MCF 10A (cell line): ENCODE measurements around the gene FOCAD. TPM values are rescaled to one million over a fixed set of nuclear protein-coding genes. Genes with fewer than 3 reads are reported as not detected.

Experiments
- BruUV-seq: library from RNA; stranded (reverse); fragments of 400-500 nt; replicated peaks from 2 replicates; lab custom pipeline; 2021; lab: Mats Ljungman, UMichigan
- CTCF ChIA-PET: fragments of 300-600 bp; sonication (Branson Sonifier 250); formaldehyde crosslinking; extraction: SDS; loops from one replicate; lab custom pipeline; 2021; ENCODE audit warnings: antibody characterized with exemption, inconsistent platforms; lab: Yijun Ruan, JAX
- POLR2A ChIA-PET: fragments of 300-600, 350-650 bp; sonication (Branson Sonifier 250); formaldehyde crosslinking; extraction: SDS; loops from one replicate; lab custom pipeline; 2020; ENCODE audit warnings: antibody characterized with exemption, inconsistent platforms; lab: Yijun Ruan, JAX
- DNase-seq: peaks from one replicate; pipeline ENCODE4 v3.0.0-alpha.2; 2018; ENCODE audit not compliant: unreplicated experiment
- H3K27ac Mint-ChIP-seq: one replicate; pipeline ENCODE4 v1.8.0; 2022; ENCODE audit warnings: mild to moderate bottlenecking, low read depth, mixed read lengths; ENCODE audit not compliant: unreplicated experiment
- H3K27me3 Mint-ChIP-seq: one replicate; pipeline ENCODE4 v1.8.0; 2022; ENCODE audit warnings: mixed read lengths; ENCODE audit not compliant: insufficient read depth, unreplicated experiment
- H3K36me3 Mint-ChIP-seq: one replicate; pipeline ENCODE4 v1.8.0; 2022; ENCODE audit warnings: mild to moderate bottlenecking, moderate library complexity, mixed read lengths; ENCODE audit not compliant: insufficient read depth, unreplicated experiment
- H3K4me1 Mint-ChIP-seq: one replicate; pipeline ENCODE4 v1.8.0; 2022; ENCODE audit warnings: mixed read lengths; ENCODE audit not compliant: insufficient read depth, unreplicated experiment
- H3K4me3 Mint-ChIP-seq: one replicate; pipeline ENCODE4 v1.8.0; 2022; ENCODE audit warnings: mild to moderate bottlenecking, moderate library complexity, mixed read lengths; ENCODE audit not compliant: unreplicated experiment
- H3K9me3 Mint-ChIP-seq: one replicate; pipeline ENCODE4 v1.8.0; 2022; ENCODE audit warnings: mixed read lengths; ENCODE audit not compliant: unreplicated experiment
- intact Hi-C: fragments of 100-400 bp; cut with micrococcal nuclease; formaldehyde crosslinking; loops from 2 replicates; pipeline ENCODE4 v1.14.1; 2022
- total RNA-seq: library from RNA; stranded (reverse); gene quantifications from 2 replicates; pipeline ENCODE4 v1.2.3, GENCODE V29; 2022
- TF ChIP-seq, protein P1 (sequence below): fragments of 200-600 bp; IDR thresholded peaks from one replicate; pipeline ENCODE4 v1.8.0; 2022; ENCODE audit warnings: antibody characterized with exemption, mild to moderate bottlenecking; ENCODE audit not compliant: unreplicated experiment

The FOCAD gene
- total RNA-seq, 1 experiment from 2014 or later = 20.7 TPM

DNA sequence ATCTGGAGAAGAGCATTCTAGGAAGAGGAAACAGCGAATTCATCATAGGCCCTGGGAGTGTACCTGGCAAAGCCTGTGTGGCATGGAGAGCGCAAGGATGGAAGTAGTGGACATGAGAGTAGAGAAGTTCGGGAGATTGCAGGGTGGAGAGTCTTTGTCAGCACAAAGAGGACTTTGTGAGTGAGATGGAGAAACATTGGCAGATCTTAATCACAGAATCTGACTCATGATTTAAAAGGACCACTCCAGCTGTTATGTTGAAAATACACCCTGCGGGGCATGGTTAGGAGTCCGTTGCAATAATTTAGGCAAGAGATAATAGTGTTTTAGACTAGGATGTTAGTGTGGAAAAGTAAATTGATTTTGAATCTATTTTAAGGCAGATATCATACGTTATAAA lies 230.5 kb downstream of the FOCAD start:
- no peaks in the 10 kb centered on the region for H3K9me3 Mint-ChIP-seq
- TF ChIP-seq, protein P1, sequence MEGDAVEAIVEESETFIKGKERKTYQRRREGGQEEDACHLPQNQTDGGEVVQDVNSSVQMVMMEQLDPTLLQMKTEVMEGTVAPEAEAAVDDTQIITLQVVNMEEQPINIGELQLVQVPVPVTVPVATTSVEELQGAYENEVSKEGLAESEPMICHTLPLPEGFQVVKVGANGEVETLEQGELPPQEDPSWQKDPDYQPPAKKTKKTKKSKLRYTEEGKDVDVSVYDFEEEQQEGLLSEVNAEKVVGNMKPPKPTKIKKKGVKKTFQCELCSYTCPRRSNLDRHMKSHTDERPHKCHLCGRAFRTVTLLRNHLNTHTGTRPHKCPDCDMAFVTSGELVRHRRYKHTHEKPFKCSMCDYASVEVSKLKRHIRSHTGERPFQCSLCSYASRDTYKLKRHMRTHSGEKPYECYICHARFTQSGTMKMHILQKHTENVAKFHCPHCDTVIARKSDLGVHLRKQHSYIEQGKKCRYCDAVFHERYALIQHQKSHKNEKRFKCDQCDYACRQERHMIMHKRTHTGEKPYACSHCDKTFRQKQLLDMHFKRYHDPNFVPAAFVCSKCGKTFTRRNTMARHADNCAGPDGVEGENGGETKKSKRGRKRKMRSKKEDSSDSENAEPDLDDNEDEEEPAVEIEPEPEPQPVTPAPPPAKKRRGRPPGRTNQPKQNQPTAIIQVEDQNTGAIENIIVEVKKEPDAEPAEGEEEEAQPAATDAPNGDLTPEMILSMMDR = no peak
- H3K4me1 Mint-ChIP-seq = no peaks in the 10 kb centered on the region
- no TSS peak for BruUV-seq
- H3K36me3 Mint-ChIP-seq = peaks cover 31% of the 10 kb centered on the region
- H3K4me3 Mint-ChIP-seq = no peak overlapping the region
- CTCF ChIA-PET = interaction anchor here (0.7 to 1.3 kb wide), 2 partner anchors 554 to 1446 kb away, joined by 3 read pairs; no protein-coding TSS in a partner anchor
- no peak for DNase-seq
- intact Hi-C loops = no loop called here
- H3K27ac Mint-ChIP-seq = no peak overlapping the region
- no peaks in the 10 kb centered on the region for H3K27me3 Mint-ChIP-seq
- POLR2A ChIA-PET = no interaction called here

DNA sequence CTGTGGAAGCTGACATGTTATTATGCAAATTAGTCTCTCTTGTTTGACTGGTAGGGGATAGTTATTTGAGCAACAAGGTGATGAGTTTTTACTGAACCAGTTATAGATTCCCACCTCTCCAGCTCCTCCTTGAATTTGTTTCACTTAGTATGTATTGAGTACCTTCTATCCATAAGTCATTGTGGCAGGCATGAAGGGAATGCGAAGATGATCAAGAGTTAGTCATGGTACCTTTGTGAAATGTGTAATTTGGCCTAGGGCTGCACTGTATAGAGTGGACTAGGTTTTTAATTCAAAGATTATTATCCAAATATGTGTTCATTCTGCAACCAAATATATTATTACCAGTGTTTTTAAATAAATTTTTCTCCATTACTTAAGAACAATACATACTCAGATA lies 237.3 kb downstream of the FOCAD start:
- ChIA-PET POLR2A (no interaction called here), CTCF (no interaction called here)
- TF ChIP-seq, protein P1 = no peak
- Mint-ChIP-seq H3K4me1 (no peaks in the 10 kb centered on the region), H3K27ac (no peak overlapping the region), H3K4me3 (no peak overlapping the region), H3K27me3 (no peaks in the 10 kb centered on the region), H3K9me3 (no peaks in the 10 kb centered on the region), H3K36me3 (peaks cover 16% of the 10 kb centered on the region)
- DNase-seq = peak; percentile 8
- intact Hi-C loops = no loop called here
- BruUV-seq = no TSS peak

DNA sequence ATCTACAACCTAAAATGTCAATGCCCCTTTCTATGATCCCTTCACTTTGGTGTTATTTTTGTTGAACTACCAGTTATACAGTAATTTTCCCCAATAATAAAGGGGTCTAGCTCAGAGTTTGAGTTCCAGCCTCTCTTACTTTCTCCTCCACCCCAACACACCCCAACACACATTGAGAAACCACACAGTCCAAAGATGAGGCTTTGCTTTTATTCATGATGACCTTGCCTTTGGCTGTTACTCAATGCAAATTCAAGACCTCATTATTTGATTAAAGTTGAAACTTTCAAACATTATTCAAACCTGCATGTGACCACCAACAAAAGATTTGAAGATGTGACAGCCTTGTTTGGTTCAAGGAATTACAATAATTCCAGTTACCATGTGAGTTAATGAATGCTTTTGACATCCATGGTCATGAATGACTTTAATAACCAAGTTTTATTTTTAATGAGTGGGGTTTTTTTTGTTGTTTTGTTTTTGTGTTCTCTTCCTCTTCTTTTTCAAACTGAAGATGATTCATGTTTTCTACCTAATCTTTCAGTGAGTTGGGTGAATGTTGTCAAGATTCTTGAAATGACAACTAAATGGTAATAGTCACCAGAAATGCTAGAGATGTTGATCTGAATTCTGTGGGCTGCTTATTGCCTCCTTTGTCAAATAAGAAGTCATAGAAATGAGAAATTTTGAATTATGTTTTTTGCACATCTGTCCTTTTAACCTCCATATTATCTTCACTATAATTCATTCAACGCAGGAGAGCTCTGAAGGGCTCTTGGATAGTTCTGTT lies 241.4 kb downstream of the FOCAD start:
- Mint-ChIP-seq H3K4me3 (no peak overlapping the region), H3K36me3 (no peaks in the 10 kb centered on the region), H3K4me1 (no peaks in the 10 kb centered on the region), H3K27ac (no peak overlapping the region), H3K9me3 (no peaks in the 10 kb centered on the region), H3K27me3 (no peaks in the 10 kb centered on the region)
- DNase-seq = no peak
- ChIA-PET CTCF (interaction anchor here (0.6 kb wide), 1 partner anchor 217 kb away, joined by 3 read pairs; no protein-coding TSS in a partner anchor), POLR2A (no interaction called here)
- intact Hi-C loops = no loop called here
- BruUV-seq = no TSS peak
- TF ChIP-seq, protein P1 = no peak

DNA sequence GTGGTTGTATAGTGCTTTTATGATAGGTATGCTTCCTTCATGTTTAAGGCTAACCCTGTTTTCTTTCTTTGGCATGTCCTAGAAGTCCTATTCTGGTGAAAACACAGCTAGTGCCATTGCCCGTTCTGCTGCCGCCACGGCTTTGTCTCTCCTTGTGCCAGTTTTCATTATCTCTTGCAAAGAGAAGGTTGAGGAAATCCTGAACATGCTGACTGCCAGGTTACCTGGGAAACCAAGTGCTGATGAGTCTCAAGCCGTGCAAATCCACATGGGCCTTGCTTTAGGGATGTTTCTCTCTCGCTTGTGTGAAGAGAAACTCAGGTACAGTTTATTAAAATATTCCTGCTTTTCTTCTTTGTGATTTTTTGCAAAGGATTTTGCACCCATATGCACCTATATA lies 245.2 kb downstream of the FOCAD start:
- POLR2A ChIA-PET = no interaction called here
- Mint-ChIP-seq H3K27me3 (no peaks in the 10 kb centered on the region), H3K4me1 (no peaks in the 10 kb centered on the region)

More for the DNA sequence above, 245.2 kb downstream of the FOCAD start:
- H3K36me3 Mint-ChIP-seq = no peaks in the 10 kb centered on the region
- TF ChIP-seq, protein P1 = no peak
- H3K27ac Mint-ChIP-seq = no peak overlapping the region
- BruUV-seq = no TSS peak
- DNase-seq = no peak
- CTCF ChIA-PET = interaction anchor here (1.4 kb wide), 1 partner anchor 12 kb away, joined by 3 read pairs; no protein-coding TSS in a partner anchor
- no peaks in the 10 kb centered on the region for H3K9me3 Mint-ChIP-seq
- H3K4me3 Mint-ChIP-seq = no peak overlapping the region
- intact Hi-C loops = no loop called here
